Measurements from ENCODE around the gene ADGRG2.
"Not testable (repeated sequence)": the region's sequence is repeated elsewhere in the genome, so short reads cannot be mapped to it uniquely, and the experiment has no call there.

Gene ADGRG2

DNA sequence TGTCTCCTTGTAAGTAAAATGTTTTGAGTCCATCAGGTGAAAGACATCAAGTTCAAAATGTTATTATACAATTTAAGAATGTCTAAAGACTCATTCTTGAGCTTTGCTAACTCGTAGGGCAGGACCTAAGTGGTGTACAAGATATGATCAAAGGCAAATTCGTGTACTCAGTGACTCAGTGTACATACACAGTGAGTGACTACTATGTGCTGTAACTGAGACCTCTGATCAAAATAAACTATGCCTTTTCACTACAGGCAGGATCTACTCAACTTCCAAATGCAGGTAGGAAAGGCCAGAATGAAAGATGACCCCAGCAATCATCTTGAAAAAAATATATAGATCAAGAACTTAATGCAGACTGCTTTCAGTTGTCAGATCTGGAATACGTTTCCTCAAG is 49.9 kb downstream of the ADGRG2 start:
- no peak for DNase-seq

DNA sequence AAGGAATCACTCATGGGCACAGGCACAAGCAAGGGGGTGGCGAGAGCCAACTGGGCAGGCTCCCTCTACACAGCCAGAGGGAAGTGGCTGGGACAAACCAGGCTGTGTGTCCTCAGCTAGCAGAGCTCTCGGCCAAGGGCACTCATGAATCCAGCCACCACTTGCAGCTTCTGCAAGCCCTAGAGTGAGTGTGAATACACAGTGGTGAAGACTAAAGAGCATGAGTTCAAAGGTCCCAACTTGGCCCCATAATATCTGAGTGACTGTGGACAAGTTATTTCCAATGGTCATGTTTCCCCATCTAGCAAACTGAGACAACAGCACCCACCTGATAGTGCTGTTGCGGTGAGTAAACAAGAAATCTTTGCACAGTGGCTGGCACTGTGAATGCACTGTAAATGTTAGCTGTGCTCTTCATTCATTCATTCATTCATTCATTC is 51.7 kb downstream of the ADGRG2 start:
- DNase-seq: no peak

- DNase-seq: not testable (repeated sequence)
Observed at GRCh38 chrX:19066987-19067386, 55.3 kb downstream of the ADGRG2 start.

GRCh38 chrX:19065535-19065934 is 56.7 kb downstream of the ADGRG2 start:
- no peak for DNase-seq

- no peak for DNase-seq
Observed at GRCh38 chrX:19064175-19064574, 58.1 kb downstream of the ADGRG2 start.

DNA sequence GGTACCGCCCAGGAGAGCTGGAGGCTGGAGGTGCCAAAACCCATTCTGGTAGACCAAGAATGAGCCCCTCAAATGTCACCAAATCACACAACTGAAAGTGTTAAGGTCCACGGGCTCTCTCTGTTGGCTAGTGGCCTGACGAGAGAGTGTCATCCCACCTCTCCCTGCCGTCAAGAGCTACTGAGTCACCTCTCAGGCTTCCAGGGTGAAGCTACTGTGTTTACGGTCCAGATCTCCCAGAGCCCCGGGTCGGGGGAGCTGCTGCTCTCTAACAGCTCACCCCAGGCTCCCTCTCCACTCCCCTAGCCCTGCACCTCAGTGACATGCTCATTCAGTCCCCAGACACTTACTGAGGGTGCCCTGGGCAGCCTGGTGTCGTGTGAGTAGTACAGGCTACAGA is 59.2 kb downstream of the ADGRG2 start:
- DNase-seq: no peak

- no peak for DNase-seq
Observed at GRCh38 chrX:19059067-19059466, 63.2 kb downstream of the ADGRG2 start.

- no peak for DNase-seq
Observed at GRCh38 chrX:19057856-19058255, 64.4 kb downstream of the ADGRG2 start.

GRCh38 chrX:19049110-19049509 is 73.2 kb downstream of the ADGRG2 start:
- no peak for DNase-seq

DNA sequence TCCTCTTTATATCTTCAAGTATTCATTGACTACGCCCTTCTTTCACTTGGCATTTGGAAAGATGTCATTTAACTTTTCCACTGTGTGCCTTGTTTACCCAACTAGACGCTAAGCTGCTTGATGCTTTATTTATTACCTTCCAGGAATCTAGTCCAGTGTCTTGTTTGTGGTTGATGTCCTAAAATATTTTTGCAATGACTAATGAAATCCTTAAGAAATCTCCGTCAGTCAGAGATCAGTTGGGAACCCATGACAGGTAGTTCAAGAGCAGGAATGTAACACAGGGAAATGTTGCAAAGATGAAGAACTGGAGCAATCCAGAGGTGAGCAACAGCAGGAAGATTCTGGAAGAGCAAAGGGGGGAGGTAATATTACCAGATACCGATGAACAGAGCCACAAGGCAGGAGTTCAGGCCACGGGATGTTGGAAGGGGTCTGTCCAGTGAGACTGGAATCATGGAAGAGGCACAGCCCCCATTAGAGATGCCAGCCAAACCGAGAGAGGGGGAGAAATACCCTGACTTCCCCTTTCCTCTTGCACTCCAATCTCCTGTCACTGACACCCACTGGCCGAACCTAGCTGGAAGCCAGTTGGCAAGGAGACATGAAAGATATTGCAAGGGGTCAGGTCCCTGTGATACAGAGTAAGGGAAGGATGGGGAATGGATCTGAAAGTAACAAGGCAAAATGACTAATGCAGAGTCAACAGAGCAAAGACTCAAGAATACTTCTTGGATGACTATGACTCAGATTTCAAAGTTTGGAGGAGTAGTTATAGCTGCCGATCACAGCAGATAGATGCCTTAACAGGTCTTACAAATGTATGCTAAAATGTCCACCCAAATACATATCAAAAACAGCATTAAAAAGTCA is 75.7 kb downstream of the ADGRG2 start:
- no peak for DNase-seq

GRCh38 chrX:19040373-19040772 is 81.9 kb downstream of the ADGRG2 start:
- no peak for DNase-seq

- DNase-seq: no peak
Observed at GRCh38 chrX:19034025-19034424, 88.2 kb downstream of the ADGRG2 start.

DNA sequence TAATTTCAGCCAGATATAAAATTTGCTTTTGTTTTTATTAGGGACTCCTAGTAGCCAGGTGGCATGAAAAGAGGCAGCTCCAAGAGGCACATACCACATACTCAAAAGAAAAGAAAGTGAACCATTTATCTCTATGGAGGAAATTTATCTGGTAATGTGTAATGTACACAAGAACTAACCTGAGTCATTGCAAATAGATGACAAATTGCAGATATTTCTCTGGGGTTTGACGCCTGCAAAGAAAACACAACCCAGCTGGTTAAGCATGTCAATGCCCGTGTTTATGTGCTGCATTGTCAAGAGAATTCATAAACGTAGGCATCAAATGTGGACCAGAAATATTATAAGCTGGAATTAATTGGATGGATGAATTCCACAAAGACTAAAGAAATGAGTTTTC is 91.5 kb downstream of the ADGRG2 start:
- no peak for DNase-seq

DNA sequence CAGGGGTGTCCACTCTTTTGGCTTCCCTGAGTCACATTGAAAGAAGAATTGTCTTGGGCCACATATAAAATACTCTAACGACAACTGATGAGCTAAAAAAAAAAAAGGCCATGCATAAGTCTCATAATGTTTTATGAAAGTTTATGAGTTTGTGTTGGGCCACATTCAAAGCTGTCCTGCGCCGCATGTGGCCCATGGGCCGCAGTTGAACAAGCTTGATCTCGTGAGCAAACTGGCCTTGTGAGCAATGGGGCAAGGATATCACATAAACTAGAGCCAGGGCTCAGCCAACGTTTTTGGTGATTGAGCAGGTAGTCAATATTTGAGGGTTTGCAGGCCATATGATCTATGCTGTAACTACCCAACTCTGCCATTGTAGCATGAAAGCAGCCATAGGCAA is 93.7 kb downstream of the ADGRG2 start:
- no peak for DNase-seq

DNA sequence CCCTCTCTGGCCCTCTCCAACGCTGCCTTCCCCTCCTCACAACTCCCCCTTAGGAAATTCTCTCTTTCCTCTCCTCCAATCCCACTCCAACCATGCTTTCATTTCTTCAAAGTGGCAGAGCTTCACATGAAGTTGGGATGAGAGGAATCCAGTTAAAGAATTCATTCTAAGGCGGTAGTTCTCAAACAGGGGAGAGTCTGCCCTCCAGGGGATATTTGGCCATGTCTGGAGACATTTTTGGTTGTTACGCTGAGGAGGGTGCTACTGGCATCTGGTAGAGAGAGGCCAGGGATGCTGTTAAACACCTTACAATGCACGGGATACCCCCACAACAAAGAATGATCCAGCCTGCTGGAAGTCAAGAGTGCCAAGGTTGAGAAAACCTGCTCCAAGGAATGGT is 97.9 kb downstream of the ADGRG2 start:
- DNase-seq: no peak

DNA sequence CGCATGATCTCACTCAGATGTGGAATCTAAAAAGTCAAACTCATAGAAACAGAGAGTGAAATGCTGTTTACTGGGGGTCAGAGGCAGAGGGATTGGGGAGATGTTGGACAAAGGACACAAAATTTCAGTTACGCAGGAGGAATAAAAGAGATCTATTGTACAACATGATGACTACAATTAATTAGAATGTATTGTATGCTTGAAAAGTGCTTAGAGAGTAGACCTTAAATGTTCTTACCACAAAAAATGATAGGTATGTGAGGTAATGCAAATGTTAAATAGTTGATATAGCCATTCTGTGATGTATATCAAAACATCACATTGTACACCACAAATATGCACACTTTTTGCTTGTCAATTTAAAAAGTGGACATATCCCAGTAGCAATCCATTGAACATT is 102.3 kb downstream of the ADGRG2 start:
- no peak for DNase-seq

DNA sequence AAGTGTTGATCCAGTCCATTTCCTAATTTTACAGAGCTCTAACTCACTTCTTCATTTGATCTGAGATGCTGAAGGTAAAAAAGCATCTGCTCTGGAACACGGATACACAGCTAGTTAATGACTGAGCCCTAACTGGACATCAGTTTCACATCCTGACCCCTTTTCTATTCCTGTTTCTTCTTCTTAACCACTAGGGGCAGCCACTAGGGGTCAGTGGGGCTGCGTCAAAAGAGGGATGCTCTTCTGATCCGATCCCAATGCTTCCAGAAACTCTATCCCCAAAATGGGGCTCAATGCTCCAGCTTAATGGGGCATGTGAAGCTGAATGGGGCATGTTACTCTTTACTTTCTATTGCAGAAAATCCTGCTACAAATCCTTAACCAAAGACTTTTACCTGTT is 105.0 kb downstream of the ADGRG2 start:
- DNase-seq: no peak

- not testable (repeated sequence) for DNase-seq
Observed at GRCh38 chrX:19016614-19017013, 105.7 kb downstream of the ADGRG2 start.

DNA sequence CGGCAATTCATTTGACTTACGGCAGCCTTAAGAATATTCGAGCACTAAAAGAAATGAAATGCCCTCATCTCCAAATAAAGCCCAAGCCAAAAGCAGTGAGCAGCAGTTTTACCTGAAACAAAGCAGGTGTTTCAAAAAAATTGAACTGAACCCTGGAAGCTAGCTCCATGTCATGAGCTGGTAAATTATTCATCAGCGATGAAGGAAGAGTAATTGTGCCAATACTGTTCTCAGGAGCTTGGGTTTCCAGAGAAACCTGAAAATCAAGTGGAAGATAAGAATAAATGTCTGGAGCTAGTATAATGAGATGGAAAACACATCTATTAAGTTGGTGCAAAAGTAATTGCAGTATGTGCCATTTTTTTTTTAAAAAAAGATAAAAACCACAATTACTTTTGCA is 114.4 kb downstream of the ADGRG2 start:
- DNase-seq: no peak

DNA sequence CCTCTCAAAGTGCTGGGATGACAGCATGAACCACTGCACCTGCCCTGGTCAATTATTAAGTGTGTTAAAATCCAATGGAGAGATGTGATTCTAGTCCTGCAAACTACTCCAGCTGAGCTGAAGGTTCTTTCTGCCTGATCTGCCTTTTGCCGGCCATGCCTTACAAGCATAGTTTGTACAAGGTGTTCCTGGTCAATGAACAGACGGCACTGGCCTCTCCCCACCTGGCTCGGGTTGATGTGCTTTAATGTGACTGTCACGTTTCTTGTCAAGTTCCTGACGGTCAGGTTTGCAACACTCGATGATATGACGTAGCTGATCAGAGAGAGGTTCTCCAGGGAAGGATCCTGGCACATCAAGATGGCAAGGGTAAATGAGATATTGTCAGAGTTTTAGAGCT is 115.3 kb downstream of the ADGRG2 start:
- DNase-seq: no peak

DNA sequence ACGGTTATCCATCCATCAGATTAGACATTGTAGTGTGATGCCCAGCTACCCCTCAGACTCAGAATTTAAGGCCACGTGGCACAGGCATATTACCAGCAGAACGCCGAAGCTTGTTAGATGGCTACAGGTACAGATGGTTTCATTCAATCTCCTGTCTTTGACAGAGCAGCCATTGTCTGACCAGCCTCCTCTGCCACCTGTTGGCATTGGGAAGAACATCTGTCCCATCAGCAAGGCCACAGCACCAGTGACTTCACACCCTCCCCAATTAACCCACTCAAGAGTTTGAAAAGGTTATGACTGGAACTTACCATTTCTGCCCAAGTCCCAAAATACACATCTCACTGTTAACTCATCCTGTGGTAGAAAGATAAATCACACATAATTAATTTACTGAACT is 116.4 kb downstream of the ADGRG2 start:
- no peak for DNase-seq

GRCh38 chrX:19003756-19004155 is 118.5 kb downstream of the ADGRG2 start:
- DNase-seq: no peak

GRCh38 chrX:18998653-18999052 is 123.6 kb downstream of the ADGRG2 start:
- no peak for DNase-seq

DNA sequence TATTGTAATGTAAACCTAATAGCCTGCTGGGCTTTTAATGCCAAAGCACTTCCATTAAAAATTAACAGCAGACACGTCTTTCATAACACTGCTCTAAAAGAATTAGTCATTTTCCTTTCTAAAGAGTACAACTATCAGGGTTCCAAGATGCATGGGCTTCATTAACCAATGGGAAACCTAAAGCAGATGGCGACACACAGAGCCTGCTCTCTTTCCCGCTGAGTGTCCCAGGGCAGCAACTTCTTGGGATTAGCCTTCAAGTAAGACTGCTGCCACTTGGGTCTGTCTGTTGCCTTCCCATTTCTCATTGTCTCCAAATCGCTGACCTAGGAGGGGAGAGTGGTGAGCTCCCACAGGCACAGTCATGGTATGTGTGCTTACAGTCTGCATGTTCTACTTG is 124.4 kb downstream of the ADGRG2 start:
- DNase-seq: no peak

GRCh38 chrX:18996536-18996935 is 125.7 kb downstream of the ADGRG2 start:
- no peak for DNase-seq

Measured in NCI-H2081 treated with DMSO at 0.1 percent for 48 hours (cell line).